HG02642 (cell line): ENCODE results near the gene C1QC.

Source experiments
- ATAC-seq: cut with Tn5 transposase; IDR thresholded peaks from one replicate; pipeline ENCODE4 v1.9.1; 2021; ENCODE audit warnings: mild to moderate bottlenecking; ENCODE audit not compliant: unreplicated experiment, poor library complexity

Gene C1QC

GRCh38 chr1:22676916-22677583, 33.6 kb downstream of the C1QC start:
- no peak for ATAC-seq

- no peak for ATAC-seq
These were observed 34.8 kb downstream of the C1QC start for GRCh38 chr1:22677931-22678896.

- ATAC-seq: no peak
These were observed 37.3 kb downstream of the C1QC start for GRCh38 chr1:22680726-22681125.

GRCh38 chr1:22681556-22682276, 38.3 kb downstream of the C1QC start:
- ATAC-seq: no peak

GRCh38 chr1:22683547-22683946, 40.1 kb downstream of the C1QC start:
- ATAC-seq: no peak

- ATAC-seq: no peak
These were observed 42.2 kb downstream of the C1QC start for GRCh38 chr1:22685591-22686059.

- no peak for ATAC-seq
These were observed 43.8 kb downstream of the C1QC start for GRCh38 chr1:22687191-22687590.

GRCh38 chr1:22688466-22688865, 45.0 kb downstream of the C1QC start:
- no peak for ATAC-seq

- ATAC-seq: no peak
These were observed 46.1 kb downstream of the C1QC start for GRCh38 chr1:22689505-22689904.

GRCh38 chr1:22691031-22691753, 47.8 kb downstream of the C1QC start:
- no peak for ATAC-seq

GRCh38 chr1:22694172-22694571, 50.7 kb downstream of the C1QC start:
- ATAC-seq: no peak

GRCh38 chr1:22696610-22697009, 53.2 kb downstream of the C1QC start:
- no peak for ATAC-seq
